ENCODE data around the gene ATXN1.

The ATXN1 gene

DNA sequence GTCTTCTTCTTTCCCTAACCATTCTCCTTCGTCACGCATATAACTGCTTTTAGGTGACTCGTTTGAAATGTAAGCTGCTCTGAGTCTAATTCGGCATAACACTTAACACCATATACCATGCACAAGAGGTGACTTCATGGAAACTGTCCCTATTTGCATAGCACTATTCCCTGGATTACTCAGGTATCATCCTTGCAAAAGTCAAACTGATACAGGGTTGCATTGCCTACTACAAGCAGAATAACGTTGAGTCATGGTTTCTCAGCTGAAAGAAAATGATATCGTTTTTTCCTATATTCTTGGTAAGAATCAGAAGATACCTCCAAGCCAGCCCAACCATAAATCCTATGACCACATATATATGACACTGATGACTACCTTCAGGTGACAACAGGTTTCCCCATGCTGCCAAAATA, 227.5 kb downstream of the ATXN1 start:
- H2BK120ac ChIP-seq (ENCODE audit: low read depth, low read length) = no peak overlapping the region
- no peaks in the 10 kb centered on the region for H3K36me3 ChIP-seq (replicated peaks in 1 of 2; ENCODE audit: control insufficient read depth in 2 of 2, insufficient read depth in 2 of 2, low read length in 2 of 2)
- no peak overlapping the region for H2AFZ ChIP-seq (ENCODE audit: low read length)
- WGBS, 2 donors (ENCODE audit: extremely low coverage in 2 of 2, insufficient read length in 2 of 2, insufficient replicate concordance in 1 of 2) = no CpG with 5 or more reads among the region's 6 CpGs
- no peak overlapping the region for H3K9ac ChIP-seq (ENCODE audit: low read depth, low read length, poor library complexity)
- no peaks in the 10 kb centered on the region for H3K79me1 ChIP-seq (ENCODE audit: low read depth, low read length)
- H3K4me3 ChIP-seq (ENCODE audit: low read length in 2 of 2) = no peak overlapping the region
- no peaks in the 10 kb centered on the region for H3K9me3 ChIP-seq (replicated peaks in 1 of 2; ENCODE audit: control insufficient read depth in 2 of 2, insufficient read depth in 1 of 2, low read depth in 1 of 2, low read length in 2 of 2)
- H2BK12ac ChIP-seq (ENCODE audit: low read length) = no peak overlapping the region
- no peak for DNase-seq (ENCODE audit: low spot score)
- H3K14ac ChIP-seq (ENCODE audit: low read length) = no peak overlapping the region
- H3K27ac ChIP-seq (replicated peaks; ENCODE audit: low read length) = no peak overlapping the region
- H2BK15ac ChIP-seq (ENCODE audit: low read length) = no peak overlapping the region
- H3K27me3 ChIP-seq (ENCODE audit: control insufficient read depth in 3 of 3, insufficient read depth in 3 of 3, low read depth in 1 of 3, low read length in 3 of 3) = no peaks in the 10 kb centered on the region
- no peak overlapping the region for H2AK5ac ChIP-seq (ENCODE audit: low read depth, low read length)
- no peaks in the 10 kb centered on the region for H3K4me1 ChIP-seq (ENCODE audit: control insufficient read depth in 2 of 2, insufficient read depth in 1 of 2, low read depth in 1 of 2, low read length in 2 of 2)
- H3K23ac ChIP-seq (ENCODE audit: low read depth, low read length, poor library complexity) = no peak overlapping the region
- no peak overlapping the region for H4K91ac ChIP-seq (ENCODE audit: low read depth, low read length, poor library complexity)
- no peak overlapping the region for H4K8ac ChIP-seq (ENCODE audit: low read depth, low read length)
- H3K18ac ChIP-seq (ENCODE audit: low read length) = no peak overlapping the region
- H2BK5ac ChIP-seq (ENCODE audit: low read length) = no peak overlapping the region
- H3K4me2 ChIP-seq (ENCODE audit: insufficient read depth, low read length, poor library complexity, severe bottlenecking) = no peak overlapping the region
- H3K4ac ChIP-seq (ENCODE audit: low read length) = no peak overlapping the region

DNA sequence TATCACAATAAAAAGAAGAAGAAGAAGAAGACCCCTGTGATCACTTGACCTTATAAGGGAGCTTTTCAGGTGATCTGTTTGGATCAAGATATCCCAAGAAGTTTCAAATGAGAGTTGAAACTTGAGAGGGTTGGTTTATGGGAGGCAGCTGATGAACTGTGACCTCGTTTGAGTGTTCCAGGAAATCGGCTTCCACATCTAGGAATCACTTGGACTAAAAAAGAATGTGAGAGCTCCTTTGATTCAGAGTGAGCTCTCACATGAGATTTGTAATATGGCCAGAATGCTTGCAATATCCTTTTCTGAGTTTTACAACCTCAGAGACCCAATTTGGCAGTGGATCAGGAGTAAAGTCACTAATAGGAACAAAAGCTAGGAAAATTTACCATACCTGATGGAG, 228.1 kb downstream of the ATXN1 start:
- H2BK12ac ChIP-seq (ENCODE audit: low read length) = no peak overlapping the region
- H3K27ac ChIP-seq (replicated peaks; ENCODE audit: low read length) = no peak overlapping the region
- H3K79me1 ChIP-seq (ENCODE audit: low read depth, low read length) = no peaks in the 10 kb centered on the region
- no peak overlapping the region for H2BK15ac ChIP-seq (ENCODE audit: low read length)
- no peak overlapping the region for H2BK120ac ChIP-seq (ENCODE audit: low read depth, low read length)
- H3K9me3 ChIP-seq (replicated peaks in 1 of 2; ENCODE audit: control insufficient read depth in 2 of 2, insufficient read depth in 1 of 2, low read depth in 1 of 2, low read length in 2 of 2) = no peaks in the 10 kb centered on the region
- H3K36me3 ChIP-seq (replicated peaks in 1 of 2; ENCODE audit: control insufficient read depth in 2 of 2, insufficient read depth in 2 of 2, low read length in 2 of 2) = no peaks in the 10 kb centered on the region
- no peaks in the 10 kb centered on the region for H3K4me1 ChIP-seq (ENCODE audit: control insufficient read depth in 2 of 2, insufficient read depth in 1 of 2, low read depth in 1 of 2, low read length in 2 of 2)
- no peak overlapping the region for H4K91ac ChIP-seq (ENCODE audit: low read depth, low read length, poor library complexity)
- H3K4ac ChIP-seq (ENCODE audit: low read length) = no peak overlapping the region
- H3K14ac ChIP-seq (ENCODE audit: low read length) = no peak overlapping the region
- no peak overlapping the region for H2AFZ ChIP-seq (ENCODE audit: low read length)
- no peak overlapping the region for H2BK5ac ChIP-seq (ENCODE audit: low read length)
- H3K18ac ChIP-seq (ENCODE audit: low read length) = no peak overlapping the region
- H3K4me3 ChIP-seq (ENCODE audit: low read length in 2 of 2) = no peak overlapping the region
- no peak overlapping the region for H3K23ac ChIP-seq (ENCODE audit: low read depth, low read length, poor library complexity)
- no peak overlapping the region for H3K9ac ChIP-seq (ENCODE audit: low read depth, low read length, poor library complexity)
- DNase-seq (ENCODE audit: low spot score) = no peak
- no peak overlapping the region for H4K8ac ChIP-seq (ENCODE audit: low read depth, low read length)
- no peak overlapping the region for H2AK5ac ChIP-seq (ENCODE audit: low read depth, low read length)
- H3K4me2 ChIP-seq (ENCODE audit: insufficient read depth, low read length, poor library complexity, severe bottlenecking) = no peak overlapping the region
- no CpG with 5 or more reads among the region's 2 CpGs for WGBS, 2 donors (ENCODE audit: extremely low coverage in 2 of 2, insufficient read length in 2 of 2, insufficient replicate concordance in 1 of 2)
- no peaks in the 10 kb centered on the region for H3K27me3 ChIP-seq (ENCODE audit: control insufficient read depth in 3 of 3, insufficient read depth in 3 of 3, low read depth in 1 of 3, low read length in 3 of 3)

- Histone ChIP-seq H3K4me2 (ENCODE audit: insufficient read depth, low read length, poor library complexity, severe bottlenecking) (no peak overlapping the region), H2BK12ac (ENCODE audit: low read length) (no peak overlapping the region), H3K4me1 (ENCODE audit: control insufficient read depth in 2 of 2, insufficient read depth in 1 of 2, low read depth in 1 of 2, low read length in 2 of 2) (no peaks in the 10 kb centered on the region), H3K27me3 (ENCODE audit: control insufficient read depth in 3 of 3, insufficient read depth in 3 of 3, low read depth in 1 of 3, low read length in 3 of 3) (no peaks in the 10 kb centered on the region), H3K14ac (ENCODE audit: low read length) (no peak overlapping the region), H4K8ac (ENCODE audit: low read depth, low read length) (no peak overlapping the region), H3K27ac (replicated peaks; ENCODE audit: low read length) (no peak overlapping the region), H3K9ac (ENCODE audit: low read depth, low read length, poor library complexity) (no peak overlapping the region), H3K18ac (ENCODE audit: low read length) (no peak overlapping the region), H3K23ac (ENCODE audit: low read depth, low read length, poor library complexity) (no peak overlapping the region), H2BK120ac (ENCODE audit: low read depth, low read length) (no peak overlapping the region), H2AFZ (ENCODE audit: low read length) (no peak overlapping the region), H3K9me3 (replicated peaks in 1 of 2; ENCODE audit: control insufficient read depth in 2 of 2, insufficient read depth in 1 of 2, low read depth in 1 of 2, low read length in 2 of 2) (no peaks in the 10 kb centered on the region), H2BK5ac (ENCODE audit: low read length) (no peak overlapping the region), H3K36me3 (replicated peaks in 1 of 2; ENCODE audit: control insufficient read depth in 2 of 2, insufficient read depth in 2 of 2, low read length in 2 of 2) (no peaks in the 10 kb centered on the region), H2AK5ac (ENCODE audit: low read depth, low read length) (no peak overlapping the region), H3K79me1 (ENCODE audit: low read depth, low read length) (no peaks in the 10 kb centered on the region), H4K91ac (ENCODE audit: low read depth, low read length, poor library complexity) (no peak overlapping the region), H3K4me3 (ENCODE audit: low read length in 2 of 2) (no peak overlapping the region), H3K4ac (ENCODE audit: low read length) (no peak overlapping the region), H2BK15ac (ENCODE audit: low read length) (no peak overlapping the region)
- no peak for DNase-seq (ENCODE audit: low spot score)
- WGBS, 2 donors (ENCODE audit: extremely low coverage in 2 of 2, insufficient read length in 2 of 2, insufficient replicate concordance in 1 of 2) = no CpG with 5 or more reads among the region's 3 CpGs
Measured at GRCh38 chr6:16527691-16528090, 233.6 kb downstream of the ATXN1 start.

- Histone ChIP-seq H4K91ac (ENCODE audit: low read depth, low read length, poor library complexity) (no peak overlapping the region), H4K8ac (ENCODE audit: low read depth, low read length) (no peak overlapping the region), H2BK12ac (ENCODE audit: low read length) (no peak overlapping the region), H3K27me3 (ENCODE audit: control insufficient read depth in 3 of 3, insufficient read depth in 3 of 3, low read depth in 1 of 3, low read length in 3 of 3) (no peaks in the 10 kb centered on the region), H3K4me2 (ENCODE audit: insufficient read depth, low read length, poor library complexity, severe bottlenecking) (no peak overlapping the region), H2AK5ac (ENCODE audit: low read depth, low read length) (no peak overlapping the region), H2AFZ (ENCODE audit: low read length) (no peak overlapping the region), H3K18ac (ENCODE audit: low read length) (no peak overlapping the region), H2BK120ac (ENCODE audit: low read depth, low read length) (no peak overlapping the region), H3K14ac (ENCODE audit: low read length) (no peak overlapping the region), H3K36me3 (replicated peaks in 1 of 2; ENCODE audit: control insufficient read depth in 2 of 2, insufficient read depth in 2 of 2, low read length in 2 of 2) (no peaks in the 10 kb centered on the region), H3K9me3 (replicated peaks in 1 of 2; ENCODE audit: control insufficient read depth in 2 of 2, insufficient read depth in 1 of 2, low read depth in 1 of 2, low read length in 2 of 2) (no peaks in the 10 kb centered on the region), H3K4ac (ENCODE audit: low read length) (no peak overlapping the region), H3K23ac (ENCODE audit: low read depth, low read length, poor library complexity) (no peak overlapping the region), H2BK5ac (ENCODE audit: low read length) (no peak overlapping the region), H3K79me1 (ENCODE audit: low read depth, low read length) (no peaks in the 10 kb centered on the region), H2BK15ac (ENCODE audit: low read length) (no peak overlapping the region), H3K27ac (replicated peaks; ENCODE audit: low read length) (no peak overlapping the region), H3K4me3 (ENCODE audit: low read length in 2 of 2) (no peak overlapping the region), H3K9ac (ENCODE audit: low read depth, low read length, poor library complexity) (no peak overlapping the region), H3K4me1 (ENCODE audit: control insufficient read depth in 2 of 2, insufficient read depth in 1 of 2, low read depth in 1 of 2, low read length in 2 of 2) (peaks cover 3 to 6% of the 10 kb centered on the region in 2 donors)
- DNase-seq (ENCODE audit: low spot score) = no peak
- WGBS, 2 donors (ENCODE audit: extremely low coverage in 2 of 2, insufficient read length in 2 of 2, insufficient replicate concordance in 1 of 2) = no CpG with 5 or more reads among the region's 8 CpGs
Measured at GRCh38 chr6:16524380-16524707, 236.9 kb downstream of the ATXN1 start.
